Choroid plexus epithelial cell (primary cell): ENCODE measurements around the gene LSM12.
A peak's percentile ranks its signal among the peaks of the same experiment; 100 is the strongest.

Experiments used
- DNase-seq: peaks from one replicate; pipeline ENCODE4 v3.0.0-alpha.2; 2010; ENCODE audit warnings: low read depth
- H3K4me3 ChIP-seq: 2 replicates; pipeline ENCODE4 v1.5.1; 2011; ENCODE audit warnings: low read depth, mild to moderate bottlenecking, control low read depth, low read length, moderate library complexity
- TF ChIP-seq, protein P1 (sequence below): conservative IDR thresholded peaks from 2 replicates; pipeline ENCODE4 v1.5.1; 2011; ENCODE audit warnings: low read depth, mild to moderate bottlenecking, control low read depth, inconsistent platforms, low read length, moderate library complexity

LSM12 gene

DNA sequence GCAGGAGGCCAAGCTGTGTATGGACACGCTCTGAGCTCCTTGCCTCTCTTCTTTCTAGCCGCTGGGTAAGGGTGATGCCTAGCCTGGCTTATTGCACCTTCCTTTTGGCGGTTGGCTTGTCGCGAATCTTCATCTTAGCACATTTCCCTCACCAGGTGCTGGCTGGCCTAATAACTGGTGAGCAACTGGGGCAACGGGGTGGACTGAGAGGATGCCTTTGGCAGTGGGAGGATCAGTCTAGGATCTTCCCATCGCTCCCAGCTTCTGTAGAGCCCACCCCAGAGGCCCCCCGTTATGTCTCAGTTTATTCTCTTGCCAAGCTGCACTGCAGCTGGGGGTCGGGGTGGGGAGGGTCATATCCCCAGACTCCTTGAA is 8.4 kb upstream of the LSM12 start:
- DNase-seq: no peak
- H3K4me3 ChIP-seq: no peak overlapping the region

DNA sequence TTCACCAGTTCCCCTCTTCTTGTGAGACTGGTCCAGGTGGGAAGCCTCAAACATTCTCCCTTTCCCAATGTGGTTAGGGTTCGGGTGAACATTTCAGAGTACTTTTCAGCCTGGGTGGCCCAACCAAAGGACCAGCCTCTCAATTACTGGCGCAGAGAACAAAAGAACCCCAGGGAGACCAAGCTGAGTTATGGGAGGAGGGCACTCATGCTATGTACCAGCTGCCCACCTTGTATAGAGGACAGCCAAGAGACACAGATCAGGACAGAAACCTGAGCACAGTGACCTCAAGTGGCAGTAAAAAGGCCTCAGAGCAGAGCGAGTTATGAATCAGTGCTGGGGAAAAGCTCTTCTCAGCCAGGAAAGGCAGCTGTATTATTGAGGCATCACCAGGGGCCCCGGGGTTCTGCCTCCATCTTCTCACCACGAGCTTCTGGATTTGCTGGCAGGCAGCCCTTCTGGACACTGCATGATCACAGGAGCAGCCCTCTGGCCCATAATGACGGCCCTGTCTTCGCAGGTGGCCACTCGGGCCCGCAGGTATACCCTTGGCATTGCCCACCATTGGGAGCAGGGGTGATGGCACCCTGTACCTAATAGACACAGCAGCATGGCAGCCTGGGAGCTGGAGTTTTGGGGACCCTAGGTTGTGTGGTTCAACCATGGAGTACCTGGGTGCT is 7.9 kb upstream of the LSM12 start:
- TF ChIP-seq, protein P1, sequence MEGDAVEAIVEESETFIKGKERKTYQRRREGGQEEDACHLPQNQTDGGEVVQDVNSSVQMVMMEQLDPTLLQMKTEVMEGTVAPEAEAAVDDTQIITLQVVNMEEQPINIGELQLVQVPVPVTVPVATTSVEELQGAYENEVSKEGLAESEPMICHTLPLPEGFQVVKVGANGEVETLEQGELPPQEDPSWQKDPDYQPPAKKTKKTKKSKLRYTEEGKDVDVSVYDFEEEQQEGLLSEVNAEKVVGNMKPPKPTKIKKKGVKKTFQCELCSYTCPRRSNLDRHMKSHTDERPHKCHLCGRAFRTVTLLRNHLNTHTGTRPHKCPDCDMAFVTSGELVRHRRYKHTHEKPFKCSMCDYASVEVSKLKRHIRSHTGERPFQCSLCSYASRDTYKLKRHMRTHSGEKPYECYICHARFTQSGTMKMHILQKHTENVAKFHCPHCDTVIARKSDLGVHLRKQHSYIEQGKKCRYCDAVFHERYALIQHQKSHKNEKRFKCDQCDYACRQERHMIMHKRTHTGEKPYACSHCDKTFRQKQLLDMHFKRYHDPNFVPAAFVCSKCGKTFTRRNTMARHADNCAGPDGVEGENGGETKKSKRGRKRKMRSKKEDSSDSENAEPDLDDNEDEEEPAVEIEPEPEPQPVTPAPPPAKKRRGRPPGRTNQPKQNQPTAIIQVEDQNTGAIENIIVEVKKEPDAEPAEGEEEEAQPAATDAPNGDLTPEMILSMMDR: no peak
- H3K4me3 ChIP-seq: no peak overlapping the region
- no peak for DNase-seq

More for the DNA sequence above, 8.4 kb upstream of the LSM12 start:
- TF ChIP-seq, protein P1: no peak

DNA sequence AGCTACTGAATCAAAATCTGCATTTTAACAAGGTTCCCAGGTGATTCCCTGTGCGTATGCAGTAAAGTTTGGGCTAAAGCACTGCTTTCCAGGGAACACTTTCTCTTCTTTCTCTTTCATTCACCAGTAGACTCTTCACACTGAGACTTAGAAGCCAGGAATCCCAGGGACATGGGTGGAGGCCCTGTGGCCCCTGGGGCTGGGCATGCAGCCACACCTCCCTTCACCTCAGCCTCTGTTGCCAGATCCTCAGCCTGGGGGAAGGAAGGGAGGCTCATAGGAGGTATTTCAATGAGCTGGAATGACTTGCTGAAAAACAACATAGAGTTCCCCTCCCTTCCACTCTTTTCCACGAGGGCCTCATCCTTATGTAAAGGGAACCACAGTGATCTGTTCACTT is 5.3 kb upstream of the LSM12 start:
- TF ChIP-seq, protein P1: no peak
- no peak for DNase-seq
- peak overlapping the region; percentile 77 for H3K4me3 ChIP-seq

DNA sequence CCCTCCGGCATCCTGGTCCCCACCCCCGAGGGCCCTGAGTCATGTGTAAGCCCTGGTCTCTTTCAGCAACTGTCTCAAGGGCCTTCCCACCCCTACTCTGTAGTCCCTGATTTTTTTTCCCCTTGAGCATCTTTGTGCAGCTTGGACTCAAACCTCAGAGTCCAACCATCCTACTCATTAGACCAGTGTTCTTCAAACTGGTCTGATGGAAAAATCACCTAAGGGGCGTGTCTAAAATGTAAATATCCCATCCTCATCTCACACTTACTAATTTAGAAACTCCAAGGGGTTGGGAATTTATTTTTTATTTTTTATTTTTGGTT is 4.7 kb upstream of the LSM12 start:
- no peak for DNase-seq
- H3K4me3 ChIP-seq: peak overlapping the region; percentile 77
- TF ChIP-seq, protein P1: no peak

DNA sequence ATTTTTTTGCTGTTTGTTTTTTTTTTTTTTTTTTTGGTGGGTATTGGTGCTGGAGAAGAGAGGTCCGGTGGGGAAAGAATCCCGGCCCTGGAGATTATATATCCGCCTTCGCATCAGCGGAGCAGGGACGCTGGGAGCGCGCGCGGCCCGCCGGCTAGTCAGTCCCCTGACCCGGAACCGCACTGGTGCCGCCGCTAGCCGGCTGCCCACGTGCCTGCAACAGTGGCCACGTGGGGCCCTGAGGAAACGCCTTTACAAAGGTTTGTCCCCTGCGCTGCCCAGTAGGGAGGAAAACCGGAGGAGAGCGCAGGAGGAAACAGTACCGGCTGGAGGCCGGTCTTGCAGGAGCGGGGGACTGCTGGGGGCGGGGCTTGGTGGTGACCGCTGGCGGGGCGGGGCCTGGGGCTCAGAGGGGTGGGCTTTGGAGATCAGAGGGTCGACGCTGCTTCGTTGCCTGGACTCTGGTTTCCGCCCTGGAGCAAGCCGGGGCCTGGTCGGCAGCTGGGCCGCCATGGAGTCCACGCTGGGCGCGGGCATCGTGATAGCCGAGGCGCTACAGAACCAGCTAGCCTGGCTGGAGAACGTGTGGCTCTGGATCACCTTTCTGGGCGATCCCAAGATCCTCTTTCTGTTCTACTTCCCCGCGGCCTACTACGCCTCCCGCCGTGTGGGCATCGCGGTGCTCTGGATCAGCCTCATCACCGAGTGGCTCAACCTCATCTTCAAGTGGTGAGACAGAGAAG is 4.2 kb upstream of the LSM12 start, which contains the start of gene G6PC3:
Gene G6PC3, plus strand, starts transcription at position 281 of the 743 bp plus-strand sequence. Its CDS starts 231 bp downstream, at position 512.
- peak; percentile 99 for DNase-seq
- TF ChIP-seq, protein P1: no peak
- H3K4me3 ChIP-seq: peak within 1 kb of the TSS; percentile 77

DNA sequence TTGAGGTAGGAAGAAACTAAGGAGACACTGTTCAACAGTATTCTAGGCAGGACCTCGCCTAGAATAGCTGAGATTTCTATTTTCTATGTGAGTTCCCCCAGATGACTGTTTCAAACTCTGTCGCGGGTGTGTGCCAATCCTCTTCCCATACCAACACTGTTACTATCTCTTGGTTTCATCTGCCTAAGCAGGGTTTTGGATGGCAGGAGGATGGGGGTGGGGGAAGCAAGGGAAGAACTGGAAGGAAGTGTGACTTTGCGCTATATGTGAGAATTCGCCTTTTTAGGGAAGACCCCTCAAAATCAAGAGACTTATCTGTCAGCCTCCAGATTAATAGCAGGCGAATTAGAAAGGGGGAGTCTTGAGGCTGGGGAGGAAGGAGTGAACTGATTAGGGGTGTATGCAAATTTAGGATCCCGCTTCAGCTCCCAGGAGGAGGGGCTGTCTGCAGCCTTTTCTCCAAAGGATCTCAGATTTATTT is 3.5 kb upstream of the LSM12 start:
- H3K4me3 ChIP-seq: peak overlapping the region; percentile 77
- TF ChIP-seq, protein P1: peak; percentile 21
- DNase-seq: peak; percentile 27
